LNCAP (cell line): ENCODE measurements around the gene ST13.

Source experiments
- CTCF ChIP-seq: fragments of 450-650 bp; IDR thresholded peaks from 2 replicates; pipeline ENCODE4 v1.5.1; 2017; ENCODE audit warnings: mild to moderate bottlenecking

ST13 gene

DNA sequence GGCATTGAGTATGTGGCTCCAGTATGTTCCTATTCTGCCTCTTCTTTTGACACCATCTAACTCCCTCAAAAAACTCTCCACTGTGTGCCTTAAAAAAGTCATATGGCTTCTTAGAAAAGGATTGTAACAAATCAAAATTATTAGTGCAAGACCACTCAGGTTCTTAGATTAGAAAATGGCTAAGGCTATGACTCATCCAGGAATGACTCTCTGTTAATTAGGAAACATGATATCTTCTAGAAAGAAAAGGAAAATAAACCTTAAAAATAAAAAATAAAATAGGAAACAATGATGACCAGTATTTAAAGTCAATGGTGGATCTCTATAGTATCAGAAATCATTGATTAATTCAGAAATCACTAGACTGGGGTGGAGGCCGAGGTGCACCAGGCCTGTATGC is 59.0 kb downstream of the ST13 start:
- no peak for TF ChIP-seq CTCF

- TF ChIP-seq CTCF = no peak
These were observed 64.0 kb downstream of the ST13 start for GRCh38 chr22:40792451-40792850.

- no peak for TF ChIP-seq CTCF
These were observed 65.2 kb downstream of the ST13 start for GRCh38 chr22:40791241-40791640.

GRCh38 chr22:40789131-40789530 is 67.3 kb downstream of the ST13 start:
- no peak for TF ChIP-seq CTCF

DNA sequence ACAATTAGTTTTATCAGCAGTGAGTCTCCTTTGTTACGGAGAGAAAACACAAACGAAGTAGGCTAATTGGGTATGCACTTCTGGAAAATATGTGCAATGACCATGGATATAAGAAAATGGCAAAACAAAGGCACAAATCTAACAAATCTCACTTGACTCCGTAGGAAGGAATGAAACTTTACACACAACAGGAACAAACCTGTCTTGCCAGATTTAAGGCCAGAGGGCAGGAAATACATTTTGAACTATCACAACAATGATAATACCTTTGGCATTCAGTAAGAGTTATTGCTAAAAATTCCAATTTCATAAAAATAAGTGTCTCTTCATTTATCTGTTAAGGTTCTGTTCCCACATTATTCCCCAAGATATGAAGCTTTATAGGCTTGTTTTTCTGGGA is 73.9 kb downstream of the ST13 start:
- no peak for TF ChIP-seq CTCF
